IPS-15b (cell line): ENCODE measurements around the gene SLC10A7.

Source experiments
- H3K27me3 ChIP-seq: one replicate; pipeline ENCODE4 v1.6.1; 2013; ENCODE audit warnings: low read length; ENCODE audit not compliant: control insufficient read depth, insufficient read depth
- H3K36me3 ChIP-seq: one replicate; pipeline ENCODE4 v1.6.1; 2013; ENCODE audit warnings: low read length; ENCODE audit not compliant: control insufficient read depth, insufficient read depth
- H3K4me1 ChIP-seq: one replicate; pipeline ENCODE4 v1.6.1; 2013; ENCODE audit warnings: mild to moderate bottlenecking, low read length; ENCODE audit not compliant: control insufficient read depth, insufficient read depth
- H3K4me3 ChIP-seq: one replicate; pipeline ENCODE4 v1.5.1; 2013; ENCODE audit warnings: low read depth, low read length
- H3K9ac ChIP-seq: one replicate; pipeline ENCODE4 v1.6.1; 2013; ENCODE audit warnings: low read depth, mild to moderate bottlenecking, low read length
- H3K9me3 ChIP-seq: one replicate; pipeline ENCODE4 v1.6.1; 2013; ENCODE audit warnings: mild to moderate bottlenecking, low read length; ENCODE audit not compliant: control insufficient read depth, insufficient read depth

SLC10A7 gene

GRCh38 chr4:146330392-146330791, 191.3 kb downstream of the SLC10A7 start:
- H3K9me3 ChIP-seq, result no peaks in the 10 kb centered on the region
- no peaks in the 10 kb centered on the region for H3K4me1 ChIP-seq
- H3K9ac ChIP-seq, result no peak overlapping the region
- no peak overlapping the region for H3K4me3 ChIP-seq
- H3K36me3 ChIP-seq, result no peaks in the 10 kb centered on the region
- no peaks in the 10 kb centered on the region for H3K27me3 ChIP-seq

DNA sequence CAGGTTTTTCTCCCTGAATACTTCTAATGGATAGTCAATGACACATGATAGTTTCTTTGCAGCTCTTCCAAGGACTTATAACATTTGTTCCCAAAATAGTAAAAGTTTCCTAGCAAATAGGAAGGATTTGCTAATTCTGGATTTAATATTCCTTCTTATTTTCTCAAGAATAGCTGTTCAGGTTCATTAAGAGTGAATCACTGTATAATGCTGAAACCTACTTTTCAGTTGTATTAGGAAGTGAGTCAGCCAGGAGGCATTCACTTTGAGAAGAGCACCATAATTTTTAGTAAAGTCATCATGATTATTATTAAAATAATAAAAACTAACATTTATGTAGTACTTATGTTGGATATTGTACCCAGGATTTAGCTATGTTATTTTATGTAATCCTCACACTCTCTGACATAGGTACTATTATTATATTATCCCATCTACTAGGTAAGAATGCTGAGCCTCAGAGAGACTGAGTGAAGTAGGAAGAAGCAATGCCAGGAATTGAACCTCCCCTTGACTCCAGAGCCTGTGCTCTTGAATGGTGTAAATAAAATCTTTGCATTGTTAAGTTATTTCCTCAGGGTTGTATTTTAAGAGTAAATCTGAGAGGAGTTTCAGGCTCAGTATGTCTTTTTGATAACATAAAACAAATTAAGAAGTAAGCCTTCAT, 192.6 kb downstream of the SLC10A7 start:
- no peak overlapping the region for H3K4me3 ChIP-seq
- H3K4me1 ChIP-seq, result no peaks in the 10 kb centered on the region
- no peaks in the 10 kb centered on the region for H3K9me3 ChIP-seq
- no peak overlapping the region for H3K9ac ChIP-seq
- H3K36me3 ChIP-seq, result no peaks in the 10 kb centered on the region
- no peaks in the 10 kb centered on the region for H3K27me3 ChIP-seq

- Histone ChIP-seq H3K36me3 (no peaks in the 10 kb centered on the region), H3K4me3 (no peak overlapping the region), H3K4me1 (no peaks in the 10 kb centered on the region), H3K9me3 (no peaks in the 10 kb centered on the region), H3K9ac (no peak overlapping the region), H3K27me3 (no peaks in the 10 kb centered on the region)
Observed at GRCh38 chr4:146327859-146328650, 193.7 kb downstream of the SLC10A7 start.

DNA sequence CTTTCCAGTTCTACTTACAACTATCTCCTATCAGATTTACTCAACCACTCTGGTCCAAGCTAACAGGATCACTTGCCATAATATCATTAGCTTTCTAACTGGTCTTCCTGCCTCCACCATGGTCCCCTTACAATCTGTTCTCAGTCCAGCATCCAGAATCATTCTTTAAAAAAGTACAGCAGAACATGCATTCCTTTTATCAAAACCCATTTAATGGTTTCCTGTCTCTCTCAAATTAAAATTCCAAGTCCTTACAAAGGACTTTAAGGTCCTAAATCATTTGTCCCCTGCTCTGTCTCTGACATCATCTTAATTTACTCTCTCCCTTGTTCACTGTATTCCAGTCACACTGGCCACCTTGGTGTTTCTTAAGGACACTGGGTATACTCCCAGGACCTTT, 202.8 kb downstream of the SLC10A7 start:
- no peaks in the 10 kb centered on the region for H3K27me3 ChIP-seq
- no peaks in the 10 kb centered on the region for H3K9me3 ChIP-seq
- no peaks in the 10 kb centered on the region for H3K4me1 ChIP-seq
- H3K36me3 ChIP-seq, result no peaks in the 10 kb centered on the region
- H3K4me3 ChIP-seq, result no peak overlapping the region
- no peak overlapping the region for H3K9ac ChIP-seq

DNA sequence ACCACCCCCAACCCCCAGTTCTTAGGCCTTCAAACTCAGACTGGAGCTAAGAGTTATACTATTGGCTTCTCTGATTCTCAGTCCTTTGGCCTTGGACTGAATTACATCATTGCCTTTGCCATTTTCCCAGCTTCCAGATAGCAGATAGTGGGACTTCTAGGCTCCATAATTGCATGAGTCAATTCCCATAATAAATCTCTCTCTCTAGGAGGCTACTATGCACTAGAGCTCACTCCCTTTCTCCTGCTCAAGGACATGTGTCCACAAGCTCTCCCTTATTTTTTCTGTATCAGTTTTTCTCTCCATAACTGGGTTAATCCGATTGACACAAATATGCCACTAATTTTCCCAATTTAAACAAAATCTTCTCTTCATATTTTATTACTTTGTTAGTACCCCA, 204.0 kb downstream of the SLC10A7 start:
- Histone ChIP-seq H3K36me3 (no peaks in the 10 kb centered on the region), H3K9me3 (no peaks in the 10 kb centered on the region), H3K27me3 (no peaks in the 10 kb centered on the region), H3K4me3 (no peak overlapping the region), H3K4me1 (no peaks in the 10 kb centered on the region), H3K9ac (no peak overlapping the region)

GRCh38 chr4:146315184-146315583, 206.6 kb downstream of the SLC10A7 start:
- no peak overlapping the region for H3K9ac ChIP-seq
- no peaks in the 10 kb centered on the region for H3K27me3 ChIP-seq
- H3K4me1 ChIP-seq, result no peaks in the 10 kb centered on the region
- no peak overlapping the region for H3K4me3 ChIP-seq
- no peaks in the 10 kb centered on the region for H3K9me3 ChIP-seq
- no peaks in the 10 kb centered on the region for H3K36me3 ChIP-seq

DNA sequence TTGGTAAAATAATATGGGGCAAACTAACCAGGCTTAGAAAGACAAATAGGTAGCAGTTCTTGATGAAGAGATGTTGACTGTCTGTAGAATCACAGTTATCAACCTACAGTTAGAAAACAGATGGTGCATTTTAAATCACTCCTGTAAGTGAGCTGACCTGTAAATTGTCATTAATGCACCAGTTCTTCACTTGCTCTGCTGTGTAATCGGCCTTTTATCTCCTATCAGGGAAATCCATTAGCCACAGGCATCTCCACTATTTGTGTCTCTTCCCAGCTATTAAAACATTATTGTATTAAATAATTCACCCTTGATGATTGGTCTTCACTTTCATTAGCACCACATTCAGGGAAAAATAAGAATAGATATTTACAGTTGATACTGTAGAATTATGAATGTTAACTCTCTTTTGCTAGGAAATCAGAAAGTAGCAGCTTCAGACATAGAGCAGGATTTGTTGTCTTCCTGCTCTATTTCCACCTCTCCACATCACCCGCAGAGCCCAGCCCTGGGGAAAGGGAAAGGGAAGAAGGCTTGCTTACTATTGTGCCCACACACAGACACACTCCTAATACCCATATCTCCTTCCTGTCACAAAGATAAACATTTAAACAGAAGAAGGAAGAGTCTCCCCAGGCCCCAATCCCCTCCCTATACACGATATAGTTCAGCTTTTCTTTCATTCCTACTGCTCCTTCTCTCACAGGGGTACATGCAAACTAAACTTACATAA, 210.3 kb downstream of the SLC10A7 start:
- Histone ChIP-seq H3K9me3 (no peaks in the 10 kb centered on the region), H3K9ac (no peak overlapping the region), H3K27me3 (no peaks in the 10 kb centered on the region), H3K36me3 (no peaks in the 10 kb centered on the region), H3K4me1 (no peaks in the 10 kb centered on the region), H3K4me3 (no peak overlapping the region)

DNA sequence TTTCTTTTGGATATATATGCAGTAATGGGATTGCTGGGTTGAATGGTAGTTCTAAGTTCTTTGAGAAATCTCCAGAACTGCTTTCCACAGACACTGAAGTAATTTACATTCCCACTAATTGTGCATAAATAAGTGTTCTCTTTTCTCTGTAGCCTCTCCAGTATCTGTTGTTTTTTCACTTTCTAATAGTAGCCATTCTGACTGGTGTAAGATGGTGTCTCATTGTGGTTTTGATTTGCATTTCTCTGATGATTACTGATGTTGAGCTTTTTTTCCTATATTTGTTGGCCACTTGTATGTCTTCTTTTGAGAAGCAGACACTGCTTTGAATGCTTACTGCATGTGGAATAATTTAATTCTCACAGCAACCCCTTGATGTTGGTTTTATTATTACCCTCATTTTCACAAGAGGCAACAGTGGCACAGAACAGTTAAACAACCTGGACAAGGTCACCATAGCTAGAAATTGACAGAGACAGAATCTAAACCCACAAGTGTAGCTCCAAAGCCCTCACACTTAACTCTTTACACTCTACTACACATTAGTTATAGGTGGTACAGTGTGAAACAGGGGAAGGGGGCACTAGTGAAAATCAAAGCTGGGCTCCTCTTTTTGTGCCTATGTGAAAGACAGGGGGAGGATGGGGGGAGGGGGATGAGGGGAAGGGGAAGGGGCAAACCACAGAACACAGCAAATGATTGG, 211.3 kb downstream of the SLC10A7 start:
- Histone ChIP-seq H3K36me3 (no peaks in the 10 kb centered on the region), H3K9ac (no peak overlapping the region), H3K27me3 (no peaks in the 10 kb centered on the region), H3K9me3 (no peaks in the 10 kb centered on the region), H3K4me3 (no peak overlapping the region), H3K4me1 (no peaks in the 10 kb centered on the region)

- Histone ChIP-seq H3K4me3 (no peak overlapping the region), H3K9me3 (no peaks in the 10 kb centered on the region), H3K27me3 (no peaks in the 10 kb centered on the region), H3K36me3 (no peaks in the 10 kb centered on the region), H3K9ac (no peak overlapping the region), H3K4me1 (no peaks in the 10 kb centered on the region)
Observed at GRCh38 chr4:146308951-146309350, 212.8 kb downstream of the SLC10A7 start.

DNA sequence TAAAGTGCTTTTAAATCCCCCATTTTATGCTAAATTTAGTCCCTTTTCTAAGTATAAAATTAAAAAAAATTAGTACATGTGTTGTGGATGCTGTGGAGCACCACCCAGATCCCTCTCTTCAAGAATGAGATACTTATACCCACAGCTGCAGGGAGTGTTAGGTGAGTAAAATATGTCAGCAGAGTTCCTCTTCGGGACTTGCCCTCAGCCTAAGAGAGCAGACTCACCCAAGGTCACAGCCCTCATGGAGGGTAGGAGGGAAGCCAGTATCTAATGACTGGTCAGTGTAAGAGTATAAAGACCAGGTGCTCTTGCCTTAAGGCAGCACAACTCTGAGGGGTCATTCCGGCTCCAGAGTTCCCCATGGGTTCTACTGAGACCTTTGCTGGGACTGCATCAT, 218.9 kb downstream of the SLC10A7 start:
- no peak overlapping the region for H3K4me3 ChIP-seq
- no peak overlapping the region for H3K9ac ChIP-seq
- no peaks in the 10 kb centered on the region for H3K4me1 ChIP-seq
- no peaks in the 10 kb centered on the region for H3K27me3 ChIP-seq
- no peaks in the 10 kb centered on the region for H3K9me3 ChIP-seq
- no peaks in the 10 kb centered on the region for H3K36me3 ChIP-seq

DNA sequence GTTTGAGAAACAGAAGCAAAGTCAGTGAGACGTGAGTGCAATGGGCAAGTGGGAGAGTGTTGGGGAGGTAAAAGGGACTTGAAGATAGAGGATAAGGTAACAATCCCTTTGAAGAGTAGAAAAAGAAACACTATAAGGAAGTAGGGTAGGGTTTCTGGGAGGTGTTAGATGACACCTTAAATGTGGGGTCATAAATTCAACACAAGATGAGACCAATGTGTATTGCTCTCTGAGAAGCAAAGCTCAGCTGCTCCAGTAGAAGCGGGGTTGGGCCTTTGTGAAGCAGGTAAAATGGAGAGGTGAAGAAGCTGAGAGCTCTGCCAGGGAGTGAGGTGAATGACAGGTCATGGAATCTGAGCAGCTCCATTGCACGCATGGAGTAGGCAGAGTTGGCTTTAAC, 222.1 kb downstream of the SLC10A7 start:
- H3K4me3 ChIP-seq, result no peak overlapping the region
- no peaks in the 10 kb centered on the region for H3K27me3 ChIP-seq
- no peaks in the 10 kb centered on the region for H3K4me1 ChIP-seq
- no peaks in the 10 kb centered on the region for H3K36me3 ChIP-seq
- H3K9me3 ChIP-seq, result no peaks in the 10 kb centered on the region
- H3K9ac ChIP-seq, result no peak overlapping the region
